Immature natural killer cell (primary cell): ENCODE data around the gene AMER2. TPM values are rescaled to one million over a fixed set of nuclear protein-coding genes. Genes with fewer than 3 reads are reported as not detected.
A peak's percentile ranks its signal among the peaks of the same experiment; 100 is the strongest.

Source experiments
- DNase-seq, 3 donors: peaks; one replicate each; pipeline ENCODE4 v3.0.0; 2022; ENCODE audit warnings: mixed read lengths in 1 of 3
- H3K27ac Mint-ChIP-seq, 6 donors: one replicate each; pipeline ENCODE4 v1.8.0; 2020; ENCODE audit warnings: mixed read lengths in 6 of 6, mild to moderate bottlenecking in 5 of 6, inconsistent platforms in 4 of 6, moderate library complexity in 3 of 6
- H3K27me3 Mint-ChIP-seq, 3 donors: one replicate each; pipeline ENCODE4 v1.8.0; 2020 to 2021; ENCODE audit warnings: low read depth in 3 of 3, mild to moderate bottlenecking in 3 of 3, mixed read lengths in 3 of 3, moderate library complexity in 3 of 3, inconsistent platforms in 1 of 3
- H3K36me3 Mint-ChIP-seq, 3 donors: one replicate each; pipeline ENCODE4 v1.8.0; 2020; ENCODE audit warnings: mixed read lengths in 3 of 3, inconsistent platforms in 2 of 3, mild to moderate bottlenecking in 2 of 3
- H3K4me1 Mint-ChIP-seq, 2 donors: one replicate each; pipeline ENCODE4 v1.8.0; 2020; ENCODE audit warnings: inconsistent platforms in 2 of 2, mild to moderate bottlenecking in 2 of 2, mixed read lengths in 2 of 2, moderate library complexity in 1 of 2
- H3K4me3 Mint-ChIP-seq, 5 donors: one replicate each; pipeline ENCODE4 v1.8.0; 2020; ENCODE audit warnings: mild to moderate bottlenecking in 5 of 5, mixed read lengths in 5 of 5, inconsistent platforms in 3 of 5, moderate library complexity in 3 of 5
- H3K9me3 Mint-ChIP-seq, 6 donors: one replicate each; pipeline ENCODE4 v1.8.0; 2020; ENCODE audit warnings: mild to moderate bottlenecking in 6 of 6, mixed read lengths in 6 of 6, inconsistent platforms in 4 of 6, moderate library complexity in 3 of 6
- polyA plus RNA-seq, 3 donors: library from polyadenylated mRNA; unstranded; fragments of 300-500 nt; fragmentation: Illumina TruSeq; gene quantifications; one replicate each; pipeline ENCODE4 v1.2.3, GENCODE V29; 2021

Gene AMER2
- polyA plus RNA-seq, 3 donors from 2014 or later = not detected

DNA sequence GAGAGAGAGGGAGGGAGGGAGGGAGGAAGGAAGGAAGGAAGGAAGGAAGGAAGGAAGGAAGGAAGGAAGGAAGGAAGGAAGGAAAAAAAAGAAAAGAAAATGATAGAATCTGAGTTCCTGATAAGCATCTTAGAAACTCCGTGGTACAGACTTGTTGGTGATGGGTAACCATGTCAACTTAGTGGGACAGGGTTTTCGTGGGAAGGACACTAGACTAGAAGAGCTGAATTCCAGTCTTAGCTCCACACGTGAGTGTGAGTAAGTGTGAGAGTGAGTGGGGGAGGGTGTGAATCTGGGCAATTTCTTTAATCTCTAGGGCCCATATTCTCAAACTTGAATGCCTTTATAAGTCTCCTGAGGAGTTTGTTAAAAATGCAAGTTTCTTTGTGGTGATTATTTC is 41.1 kb downstream of the AMER2 start:
- Mint-ChIP-seq H3K4me3 (no peak overlapping the region), H3K27me3 (peaks cover 9 to 13% (median 11%) of the 10 kb centered on the region in 3 donors), H3K27ac (no peak overlapping the region), H3K36me3 (no peaks in the 10 kb centered on the region), H3K9me3 (peaks cover 0 to 4% (median 0%) of the 10 kb centered on the region in 6 donors), H3K4me1 (no peaks in the 10 kb centered on the region)
- no peak for DNase-seq

DNA sequence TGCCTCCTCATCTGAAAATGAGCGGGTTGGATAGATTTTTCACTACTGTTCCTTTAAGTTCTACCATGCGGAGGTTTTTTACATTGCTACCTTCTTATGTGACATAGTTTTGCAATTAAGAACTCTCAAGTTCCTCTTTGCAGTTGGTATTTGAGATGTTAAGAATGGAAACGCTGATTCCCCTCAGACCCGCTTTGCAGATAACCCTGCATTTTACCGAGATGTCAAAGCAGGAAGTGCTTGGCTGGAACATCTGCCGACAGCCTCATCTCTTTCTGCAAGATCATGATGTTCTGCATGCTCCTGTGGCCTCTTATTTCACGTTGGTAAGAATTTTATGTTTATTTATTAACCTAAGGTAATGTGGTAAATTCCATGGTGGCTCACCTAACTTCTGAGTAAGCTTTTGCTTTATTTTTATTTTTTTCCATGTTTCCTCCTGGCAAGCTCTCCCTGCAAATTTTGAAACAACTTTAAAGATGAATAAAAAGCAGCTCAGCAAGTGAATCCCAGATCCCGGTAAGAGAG is 53.6 kb downstream of the AMER2 start:
- Mint-ChIP-seq H3K27me3 (peaks cover 5 to 13% (median 10%) of the 10 kb centered on the region in 3 donors), H3K27ac (no peak overlapping the region), H3K36me3 (no peaks in the 10 kb centered on the region), H3K4me3 (no peak overlapping the region), H3K9me3 (peaks cover 0 to 2% (median 0%) of the 10 kb centered on the region in 6 donors), H3K4me1 (no peaks in the 10 kb centered on the region)
- DNase-seq = no peak

DNA sequence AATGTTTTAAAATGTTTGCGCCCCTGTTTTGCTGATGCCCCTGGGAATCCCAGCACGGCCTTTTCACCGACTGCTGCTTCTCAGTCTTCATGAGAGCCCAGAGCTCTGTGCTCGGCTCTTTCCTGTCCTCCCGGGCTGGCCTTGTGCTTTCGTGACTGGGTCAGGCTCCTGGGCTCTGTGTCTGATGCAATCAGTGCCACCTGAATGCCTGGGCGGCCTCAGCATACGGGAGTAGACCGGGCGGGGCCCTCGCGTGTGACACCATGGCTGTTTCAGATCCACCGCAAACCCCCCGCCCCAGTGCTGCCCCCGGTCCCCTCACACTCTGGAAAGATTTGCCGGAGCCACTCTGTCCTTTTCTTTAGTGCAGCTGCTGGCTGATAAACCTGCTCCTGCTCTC is 54.8 kb downstream of the AMER2 start:
- Mint-ChIP-seq H3K27me3 (peaks cover 5 to 13% (median 10%) of the 10 kb centered on the region in 3 donors), H3K4me1 (no peaks in the 10 kb centered on the region), H3K4me3 (no peak overlapping the region), H3K36me3 (no peaks in the 10 kb centered on the region), H3K27ac (no peak overlapping the region), H3K9me3 (no peaks in the 10 kb centered on the region)
- DNase-seq = no peak

DNA sequence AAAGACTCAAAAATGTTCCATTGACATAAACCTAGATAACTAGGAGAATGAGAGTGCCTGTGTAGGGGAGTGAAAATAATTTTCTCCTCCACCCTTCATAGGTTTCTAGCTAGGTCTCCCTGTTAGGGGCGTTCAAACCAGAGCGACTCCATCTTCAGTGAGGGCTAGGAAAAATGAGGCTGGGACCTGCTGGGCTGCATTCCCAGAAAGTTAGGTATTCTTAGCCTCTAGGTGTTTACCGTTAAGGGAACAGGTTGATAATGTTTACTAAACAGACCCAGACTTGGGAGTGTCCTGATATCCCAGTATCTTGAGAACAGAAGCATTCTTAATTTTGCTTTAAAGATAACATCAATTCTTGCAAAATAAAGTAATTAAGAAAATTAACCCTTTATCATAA is 56.0 kb downstream of the AMER2 start:
- H3K27ac Mint-ChIP-seq = no peak overlapping the region
- peaks cover 5 to 13% (median 6%) of the 10 kb centered on the region in 3 donors for H3K27me3 Mint-ChIP-seq
- H3K36me3 Mint-ChIP-seq = no peaks in the 10 kb centered on the region
- H3K4me3 Mint-ChIP-seq = no peak overlapping the region
- H3K4me1 Mint-ChIP-seq = no peaks in the 10 kb centered on the region
- H3K9me3 Mint-ChIP-seq = no peaks in the 10 kb centered on the region
- no peak for DNase-seq

DNA sequence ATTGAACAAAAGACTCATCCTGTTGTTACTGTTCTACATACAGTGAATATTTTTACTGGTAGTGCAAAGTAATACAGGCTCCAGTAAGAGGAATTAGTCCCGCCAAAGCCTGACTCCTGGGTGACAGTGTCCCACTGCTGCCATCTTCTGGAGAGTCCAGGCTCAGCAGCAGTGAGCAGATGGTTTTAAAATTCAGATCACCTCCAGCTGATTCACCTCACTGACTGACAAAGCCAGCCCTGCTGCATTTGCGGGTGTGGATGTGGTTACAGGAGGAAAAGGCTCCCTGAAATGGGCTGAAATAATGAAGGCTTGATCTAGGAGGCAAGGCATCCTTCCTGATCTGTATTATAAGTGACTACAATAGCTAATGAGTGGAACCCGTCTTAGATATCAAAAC is 57.9 kb downstream of the AMER2 start:
- no peak overlapping the region for H3K27ac Mint-ChIP-seq
- DNase-seq = peak in 2 of 3 donors; percentile 26 to 31
- peaks cover 4 to 20% (median 5%) of the 10 kb centered on the region in 3 donors for H3K27me3 Mint-ChIP-seq

DNA sequence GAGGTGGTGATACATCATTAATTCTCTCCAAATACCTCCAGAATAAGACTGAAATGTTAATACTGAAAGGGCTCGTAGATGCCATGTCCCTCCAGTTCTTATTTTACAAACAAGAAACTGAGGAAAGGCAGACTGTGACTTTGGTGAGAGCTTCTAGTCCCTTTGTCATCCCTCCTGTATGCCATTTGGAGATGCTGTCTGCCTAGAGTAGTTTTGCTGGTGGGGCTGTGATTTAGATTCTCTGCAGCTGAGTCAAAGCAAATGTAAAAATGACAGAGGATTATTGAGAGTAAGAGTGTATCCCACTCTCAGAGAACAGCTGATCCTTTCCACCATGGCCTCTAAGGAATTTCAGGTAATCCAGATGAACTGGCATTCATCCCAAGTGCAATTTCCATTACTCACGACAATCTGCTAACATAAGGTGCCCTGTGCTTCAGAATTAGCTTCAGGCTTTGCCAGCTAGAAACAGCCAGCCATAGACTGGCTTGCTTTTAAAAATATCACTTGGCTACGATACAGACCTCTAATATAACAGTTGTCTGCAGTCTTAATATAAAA is 59.3 kb downstream of the AMER2 start:
- Mint-ChIP-seq H3K4me1 (no peaks in the 10 kb centered on the region), H3K4me3 (no peak overlapping the region), H3K27ac (no peak overlapping the region), H3K36me3 (no peaks in the 10 kb centered on the region), H3K27me3 (peaks cover 4 to 15% (median 5%) of the 10 kb centered on the region in 3 donors), H3K9me3 (no peaks in the 10 kb centered on the region)
- DNase-seq = no peak

More for the DNA sequence above, 57.9 kb downstream of the AMER2 start:
- Mint-ChIP-seq H3K4me1 (no peaks in the 10 kb centered on the region), H3K4me3 (no peak overlapping the region), H3K36me3 (no peaks in the 10 kb centered on the region), H3K9me3 (no peaks in the 10 kb centered on the region)

Other genes starting within 250 kb of the AMER2 start
- under 1 TPM in 1 of 3 donors, not detected in 2; 0.09 TPM for gene PABPC3, start 76.2 kb downstream of the AMER2 start, polyA plus RNA-seq
- 10 to 100 TPM; 10.4 to 18.1 (median 16.2) TPM for gene MTMR6, start 115.2 kb upstream of the AMER2 start, polyA plus RNA-seq
- gene NUP58, start 129.3 kb upstream of the AMER2 start, polyA plus RNA-seq = 10 to 100 TPM in 2 of 3 donors, 1 to 10 TPM in 1; 3.9 to 18.1 (median 11.5) TPM
- gene ATP8A2, start 199.7 kb upstream of the AMER2 start, polyA plus RNA-seq = under 1 TPM in 2 of 3 donors, not detected in 1; 0.20 to 0.38 TPM